ENCODE measurements around the gene NTRK3. TPM values are rescaled to one million over a fixed set of nuclear protein-coding genes. Genes with fewer than 3 reads are reported as not detected.

Gene NTRK3
- polyA plus RNA-seq, 1 donor (not counting 4 experiments of a cell fraction or from before 2014, with no cell fraction given): not detected

- H3K36me3 ChIP-seq (ENCODE audit: control insufficient read depth in 2 of 2, extremely low read depth in 1 of 2, insufficient read depth in 2 of 2, low read length in 2 of 2): no peaks in the 10 kb centered on the region
- no peaks in the 10 kb centered on the region for H3K9me3 ChIP-seq (ENCODE audit: control insufficient read depth, low read depth, low read length)
- H3K9me1 ChIP-seq (ENCODE audit: control insufficient read depth, extremely low read depth, insufficient read depth, low read length): no peaks in the 10 kb centered on the region
- dilution Hi-C loops (cut with MboI; ENCODE audit: extremely low pct_ligation_motif_present, low sequenced_read_pairs): no loop called here
- no peak overlapping the region for H2AFZ ChIP-seq (ENCODE audit: control insufficient read depth, low read length)
- no peaks in the 10 kb centered on the region for H3K4me1 ChIP-seq (ENCODE audit: control insufficient read depth, extremely low read depth, insufficient read depth, low read length)
- DNase-seq (ENCODE audit: low read depth, low spot score) (no peak), FAIRE-seq (no peak)
- H4K20me1 ChIP-seq (ENCODE audit: control insufficient read depth, extremely low read depth, insufficient read depth, low read length): no peaks in the 10 kb centered on the region
- H3K27ac ChIP-seq (ENCODE audit: control insufficient read depth, insufficient read depth, low read length): no peak overlapping the region
- TF ChIP-seq, protein P1, sequence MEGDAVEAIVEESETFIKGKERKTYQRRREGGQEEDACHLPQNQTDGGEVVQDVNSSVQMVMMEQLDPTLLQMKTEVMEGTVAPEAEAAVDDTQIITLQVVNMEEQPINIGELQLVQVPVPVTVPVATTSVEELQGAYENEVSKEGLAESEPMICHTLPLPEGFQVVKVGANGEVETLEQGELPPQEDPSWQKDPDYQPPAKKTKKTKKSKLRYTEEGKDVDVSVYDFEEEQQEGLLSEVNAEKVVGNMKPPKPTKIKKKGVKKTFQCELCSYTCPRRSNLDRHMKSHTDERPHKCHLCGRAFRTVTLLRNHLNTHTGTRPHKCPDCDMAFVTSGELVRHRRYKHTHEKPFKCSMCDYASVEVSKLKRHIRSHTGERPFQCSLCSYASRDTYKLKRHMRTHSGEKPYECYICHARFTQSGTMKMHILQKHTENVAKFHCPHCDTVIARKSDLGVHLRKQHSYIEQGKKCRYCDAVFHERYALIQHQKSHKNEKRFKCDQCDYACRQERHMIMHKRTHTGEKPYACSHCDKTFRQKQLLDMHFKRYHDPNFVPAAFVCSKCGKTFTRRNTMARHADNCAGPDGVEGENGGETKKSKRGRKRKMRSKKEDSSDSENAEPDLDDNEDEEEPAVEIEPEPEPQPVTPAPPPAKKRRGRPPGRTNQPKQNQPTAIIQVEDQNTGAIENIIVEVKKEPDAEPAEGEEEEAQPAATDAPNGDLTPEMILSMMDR (optimal IDR thresholded peaks at IDR 0.05 in 1 of 3, IDR thresholded peaks at IDR 0.05 in 1 of 3, conservative IDR thresholded peaks at IDR 0.05 in 1 of 3; ENCODE audit: extremely low read depth in 1 of 3, insufficient read depth in 2 of 3, low read length in 3 of 3): no peak
- TF ChIP-seq EZH2 (IDR thresholded peaks at IDR 0.05; ENCODE audit: low read length): no peak
- H3K27me3 ChIP-seq (ENCODE audit: control insufficient read depth, extremely low read depth, insufficient read depth, low read length): no peaks in the 10 kb centered on the region
- H3K4me2 ChIP-seq (ENCODE audit: control insufficient read depth, extremely low read depth, insufficient read depth, low read depth, low read length): no peak overlapping the region
- no peaks in the 10 kb centered on the region for H3K79me2 ChIP-seq (ENCODE audit: control insufficient read depth, insufficient read depth, low read length)
- no peak overlapping the region for H3K9ac ChIP-seq (ENCODE audit: control insufficient read depth, extremely low read depth, insufficient read depth, low read length)
- H3K4me3 ChIP-seq (ENCODE audit: control insufficient read depth in 2 of 3, extremely low read depth in 1 of 3, insufficient read depth in 2 of 3, low read depth in 1 of 3, low read length in 3 of 3): no peak overlapping the region
Measured at GRCh38 chr15:87849181-87849580, 407.4 kb downstream of the NTRK3 start.

- H3K27me3 ChIP-seq (ENCODE audit: control insufficient read depth, extremely low read depth, insufficient read depth, low read length): no peaks in the 10 kb centered on the region
- H4K20me1 ChIP-seq (ENCODE audit: control insufficient read depth, extremely low read depth, insufficient read depth, low read length): no peaks in the 10 kb centered on the region
- no peak overlapping the region for H3K27ac ChIP-seq (ENCODE audit: control insufficient read depth, insufficient read depth, low read length)
- no peak overlapping the region for H3K4me3 ChIP-seq (ENCODE audit: control insufficient read depth in 2 of 3, extremely low read depth in 1 of 3, insufficient read depth in 2 of 3, low read depth in 1 of 3, low read length in 3 of 3)
- H3K9me3 ChIP-seq (ENCODE audit: control insufficient read depth, low read depth, low read length): no peaks in the 10 kb centered on the region
- no peak overlapping the region for H3K9ac ChIP-seq (ENCODE audit: control insufficient read depth, extremely low read depth, insufficient read depth, low read length)
- no peak overlapping the region for H2AFZ ChIP-seq (ENCODE audit: control insufficient read depth, low read length)
- no peaks in the 10 kb centered on the region for H3K36me3 ChIP-seq (ENCODE audit: control insufficient read depth in 2 of 2, extremely low read depth in 1 of 2, insufficient read depth in 2 of 2, low read length in 2 of 2)
- no peaks in the 10 kb centered on the region for H3K4me1 ChIP-seq (ENCODE audit: control insufficient read depth, extremely low read depth, insufficient read depth, low read length)
- FAIRE-seq: no peak
- H3K4me2 ChIP-seq (ENCODE audit: control insufficient read depth, extremely low read depth, insufficient read depth, low read depth, low read length): no peak overlapping the region
- H3K9me1 ChIP-seq (ENCODE audit: control insufficient read depth, extremely low read depth, insufficient read depth, low read length): no peaks in the 10 kb centered on the region
- no peaks in the 10 kb centered on the region for H3K79me2 ChIP-seq (ENCODE audit: control insufficient read depth, insufficient read depth, low read length)
- DNase-seq (ENCODE audit: low read depth, low spot score): no peak
- dilution Hi-C loops (cut with MboI; ENCODE audit: extremely low pct_ligation_motif_present, low sequenced_read_pairs): no loop called here
- TF ChIP-seq, protein P1 (optimal IDR thresholded peaks at IDR 0.05 in 1 of 3, IDR thresholded peaks at IDR 0.05 in 1 of 3, conservative IDR thresholded peaks at IDR 0.05 in 1 of 3; ENCODE audit: extremely low read depth in 1 of 3, insufficient read depth in 2 of 3, low read length in 3 of 3): no peak
- no peak for TF ChIP-seq EZH2 (IDR thresholded peaks at IDR 0.05; ENCODE audit: low read length)
Measured at GRCh38 chr15:87848012-87848411, 408.5 kb downstream of the NTRK3 start.
